ENCODE results near the gene OPA1. TPM values are rescaled to one million over a fixed set of nuclear protein-coding genes. Genes with fewer than 3 reads are reported as not detected.

OPA1 gene
- total and polyA plus RNA-seq, 2 of the 8 experiments (the other 6 are each of a cell fraction or from before 2014, with no cell fraction given): 20.3 to 109 TPM

GRCh38 chr3:193686665-193687483 lies 93.9 kb downstream of the OPA1 start (continued):
- TF ChIP-seq GTF2F1 (IDR thresholded peaks at IDR 0.05; ENCODE audit: borderline replicate concordance, low read depth, low read length): no peak
- no peak for TF ChIP-seq POLR2AphosphoS5 (IDR thresholded peaks at IDR 0.05; ENCODE audit: low read depth, low read length)
- no peak for TF ChIP-seq RAD21 (IDR thresholded peaks at IDR 0.05 in 1 of 2, conservative IDR thresholded peaks at IDR 0.05 in 1 of 2; ENCODE audit: low read depth in 2 of 2, low read length in 2 of 2)
- TF ChIP-seq SRF (IDR thresholded peaks at IDR 0.05; ENCODE audit: low read depth, low read length): no peak
- no peak for TF ChIP-seq BRCA1 (IDR thresholded peaks at IDR 0.05; ENCODE audit: low read depth, low read length)

Data from H1 (cell line).